ENCODE measurements around the gene CHDH.

DNA sequence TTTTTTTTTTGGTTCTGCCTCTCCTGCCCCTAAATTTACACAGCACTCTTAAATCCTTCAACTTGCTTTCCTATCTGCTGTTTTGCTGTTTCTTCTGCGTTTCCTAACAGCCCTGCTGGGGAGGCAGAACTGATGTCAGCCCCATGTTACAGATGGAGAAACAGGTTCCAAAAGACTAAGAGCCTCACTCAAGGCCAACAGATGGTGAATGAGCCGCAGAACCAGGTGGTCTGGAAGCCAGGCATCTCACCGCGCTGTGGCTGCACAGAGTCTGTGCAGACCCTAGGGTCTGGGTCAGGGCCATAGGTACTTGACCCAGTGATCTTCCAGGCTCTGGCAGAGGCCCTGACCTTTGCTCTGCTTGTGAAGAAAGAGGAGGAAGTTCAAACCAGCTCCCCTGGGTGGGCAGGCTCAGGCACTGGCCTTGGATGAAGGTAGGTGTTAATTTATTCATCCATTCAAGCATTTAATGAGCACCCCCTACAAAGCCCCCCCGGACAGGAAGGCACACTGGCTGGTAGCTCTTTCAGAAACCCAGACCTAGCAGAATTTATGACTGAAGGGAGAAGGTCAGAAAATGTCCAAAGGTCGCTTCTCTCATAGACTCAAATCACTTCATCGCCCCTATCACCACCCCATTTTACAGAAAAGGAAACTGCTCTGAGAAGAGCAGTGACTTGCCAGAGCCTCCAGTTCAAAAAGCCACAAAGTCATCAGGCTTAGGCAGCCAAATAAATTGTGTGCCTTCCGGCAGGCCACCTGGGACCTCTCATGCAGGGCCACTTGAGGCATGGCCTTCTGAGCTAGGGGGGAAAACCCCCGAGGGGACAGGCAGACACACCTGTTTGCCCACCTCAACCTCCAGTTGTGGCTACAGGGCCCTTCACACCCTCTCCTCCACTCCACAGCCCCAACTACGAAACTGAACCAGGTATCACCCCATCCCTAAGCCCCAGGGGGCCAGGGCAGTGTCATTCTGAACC lies 2.7 kb downstream of the CHDH start:
- TF ChIP-seq, protein P1, sequence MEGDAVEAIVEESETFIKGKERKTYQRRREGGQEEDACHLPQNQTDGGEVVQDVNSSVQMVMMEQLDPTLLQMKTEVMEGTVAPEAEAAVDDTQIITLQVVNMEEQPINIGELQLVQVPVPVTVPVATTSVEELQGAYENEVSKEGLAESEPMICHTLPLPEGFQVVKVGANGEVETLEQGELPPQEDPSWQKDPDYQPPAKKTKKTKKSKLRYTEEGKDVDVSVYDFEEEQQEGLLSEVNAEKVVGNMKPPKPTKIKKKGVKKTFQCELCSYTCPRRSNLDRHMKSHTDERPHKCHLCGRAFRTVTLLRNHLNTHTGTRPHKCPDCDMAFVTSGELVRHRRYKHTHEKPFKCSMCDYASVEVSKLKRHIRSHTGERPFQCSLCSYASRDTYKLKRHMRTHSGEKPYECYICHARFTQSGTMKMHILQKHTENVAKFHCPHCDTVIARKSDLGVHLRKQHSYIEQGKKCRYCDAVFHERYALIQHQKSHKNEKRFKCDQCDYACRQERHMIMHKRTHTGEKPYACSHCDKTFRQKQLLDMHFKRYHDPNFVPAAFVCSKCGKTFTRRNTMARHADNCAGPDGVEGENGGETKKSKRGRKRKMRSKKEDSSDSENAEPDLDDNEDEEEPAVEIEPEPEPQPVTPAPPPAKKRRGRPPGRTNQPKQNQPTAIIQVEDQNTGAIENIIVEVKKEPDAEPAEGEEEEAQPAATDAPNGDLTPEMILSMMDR (IDR thresholded peaks at IDR 0.05), result no peak
- TF ChIP-seq EZH2 (IDR thresholded peaks at IDR 0.05; ENCODE audit: borderline replicate concordance, insufficient read depth, low read depth, low read length, poor library complexity, severe bottlenecking), result no peak

Data from B cell (primary cell).